ENCODE results near the gene EIF2B4. TPM values are rescaled to one million over a fixed set of nuclear protein-coding genes. Genes with fewer than 3 reads are reported as not detected.

The EIF2B4 gene
- total RNA-seq, 4 donors from 2014 or later: 34.3 to 68.2 (median 48.5) TPM

DNA sequence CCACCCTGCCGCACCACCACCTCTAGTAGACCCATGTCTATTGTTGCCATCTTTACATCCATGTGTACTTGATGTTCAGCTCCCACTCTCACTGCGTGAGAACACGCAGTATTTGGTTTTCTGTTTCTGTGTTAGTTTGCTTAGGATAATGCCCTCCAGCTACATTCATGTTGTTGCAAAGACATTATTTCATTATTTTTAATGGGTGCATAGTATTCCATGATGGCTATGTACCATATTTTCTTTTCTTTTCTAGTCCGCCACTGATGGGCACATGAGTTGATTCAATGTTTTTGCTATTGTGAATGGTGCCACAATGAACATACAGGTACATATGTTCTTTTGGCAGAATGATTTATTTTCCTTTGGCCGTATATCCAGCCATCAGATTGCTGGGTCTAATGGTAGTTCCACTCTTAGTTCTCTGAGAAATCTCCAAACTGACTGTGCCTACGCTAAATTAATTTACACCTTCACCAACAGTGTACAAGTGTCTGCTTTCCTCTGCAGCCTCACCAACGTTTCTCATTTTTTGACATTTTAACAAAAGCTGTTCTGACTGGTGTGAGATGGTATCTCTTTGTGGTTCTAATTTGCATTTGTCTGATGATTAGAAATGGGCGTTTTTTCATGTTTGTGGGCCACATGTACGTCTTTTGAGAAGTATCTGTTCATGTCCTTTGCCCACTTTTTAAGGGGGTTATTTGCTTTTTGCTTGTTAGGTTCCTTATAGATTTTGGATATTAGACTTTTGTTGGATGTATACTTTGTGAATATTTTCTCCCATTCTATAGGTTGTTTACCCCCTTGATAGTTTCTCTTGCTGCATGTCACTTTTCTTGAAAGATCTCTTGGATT lies 20.9 kb upstream of the EIF2B4 start:
- WGBS: 93% methylated on average over 9 of the region's 9 CpGs
- TF ChIP-seq POLR2A (IDR thresholded peaks at IDR 0.05) (no peak), POLR2AphosphoS5 (IDR thresholded peaks at IDR 0.05) (no peak), EP300 (IDR thresholded peaks at IDR 0.05) (no peak)
- TF ChIP-seq, protein P1, sequence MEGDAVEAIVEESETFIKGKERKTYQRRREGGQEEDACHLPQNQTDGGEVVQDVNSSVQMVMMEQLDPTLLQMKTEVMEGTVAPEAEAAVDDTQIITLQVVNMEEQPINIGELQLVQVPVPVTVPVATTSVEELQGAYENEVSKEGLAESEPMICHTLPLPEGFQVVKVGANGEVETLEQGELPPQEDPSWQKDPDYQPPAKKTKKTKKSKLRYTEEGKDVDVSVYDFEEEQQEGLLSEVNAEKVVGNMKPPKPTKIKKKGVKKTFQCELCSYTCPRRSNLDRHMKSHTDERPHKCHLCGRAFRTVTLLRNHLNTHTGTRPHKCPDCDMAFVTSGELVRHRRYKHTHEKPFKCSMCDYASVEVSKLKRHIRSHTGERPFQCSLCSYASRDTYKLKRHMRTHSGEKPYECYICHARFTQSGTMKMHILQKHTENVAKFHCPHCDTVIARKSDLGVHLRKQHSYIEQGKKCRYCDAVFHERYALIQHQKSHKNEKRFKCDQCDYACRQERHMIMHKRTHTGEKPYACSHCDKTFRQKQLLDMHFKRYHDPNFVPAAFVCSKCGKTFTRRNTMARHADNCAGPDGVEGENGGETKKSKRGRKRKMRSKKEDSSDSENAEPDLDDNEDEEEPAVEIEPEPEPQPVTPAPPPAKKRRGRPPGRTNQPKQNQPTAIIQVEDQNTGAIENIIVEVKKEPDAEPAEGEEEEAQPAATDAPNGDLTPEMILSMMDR (IDR thresholded peaks at IDR 0.05): no peak
- H3K9me3 ChIP-seq: no peaks in the 10 kb centered on the region

DNA sequence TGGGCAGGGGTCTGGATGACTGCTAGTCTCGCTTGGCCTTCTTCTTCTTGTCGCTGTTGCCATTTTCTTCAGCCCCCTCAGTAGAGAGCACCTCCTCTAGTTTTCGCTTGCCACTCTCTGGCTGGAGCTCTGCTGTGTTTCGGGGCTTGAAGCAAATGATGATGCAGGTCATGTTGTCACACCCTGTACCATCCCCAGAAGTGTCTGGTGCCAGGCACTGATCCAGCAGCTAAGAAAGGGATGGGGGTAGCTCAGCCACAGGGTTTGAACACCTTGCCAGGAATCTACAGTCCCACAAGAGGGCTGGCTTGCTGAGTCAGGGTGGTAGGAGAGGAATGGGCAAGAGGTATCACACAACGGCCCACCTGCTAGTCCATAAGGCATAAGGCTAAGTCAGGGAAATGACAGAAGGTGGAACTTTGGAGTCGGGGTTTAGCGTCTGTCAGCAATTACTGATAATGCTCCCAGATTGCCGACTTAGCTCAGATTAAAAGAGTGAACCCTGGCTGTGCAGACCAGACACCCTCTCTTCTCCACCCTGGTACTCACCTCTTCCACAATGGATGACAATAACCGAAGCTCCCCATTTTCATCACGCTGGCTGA lies 11.5 kb upstream of the EIF2B4 start:
- Histone ChIP-seq H3K27ac (peak overlapping the region; percentile 80), H3K9me3 (no peaks in the 10 kb centered on the region), H3K36me3 (peaks cover 42% of the 10 kb centered on the region), H3K27me3 (no peaks in the 10 kb centered on the region), H3K4me3 (peak overlapping the region; percentile 81), H3K4me1 (peaks cover 29% of the 10 kb centered on the region)
- TF ChIP-seq EP300 (IDR thresholded peaks at IDR 0.05): no peak
- no peak for TF ChIP-seq POLR2A (IDR thresholded peaks at IDR 0.05)
- TF ChIP-seq POLR2AphosphoS5 (IDR thresholded peaks at IDR 0.05): no peak
- TF ChIP-seq, protein P1 (IDR thresholded peaks at IDR 0.05): no peak
- DNase-seq (ENCODE audit: low spot score in 2 of 2): no peak
- 91% methylated on average over 10 of the region's 10 CpGs for WGBS

More for the DNA sequence above, 20.9 kb upstream of the EIF2B4 start:
- DNase-seq (ENCODE audit: low spot score in 2 of 2): no peak
- Histone ChIP-seq H3K27ac (no peak overlapping the region), H3K27me3 (no peaks in the 10 kb centered on the region), H3K4me3 (no peak overlapping the region), H3K36me3 (peaks cover 3% of the 10 kb centered on the region), H3K4me1 (no peaks in the 10 kb centered on the region)

DNA sequence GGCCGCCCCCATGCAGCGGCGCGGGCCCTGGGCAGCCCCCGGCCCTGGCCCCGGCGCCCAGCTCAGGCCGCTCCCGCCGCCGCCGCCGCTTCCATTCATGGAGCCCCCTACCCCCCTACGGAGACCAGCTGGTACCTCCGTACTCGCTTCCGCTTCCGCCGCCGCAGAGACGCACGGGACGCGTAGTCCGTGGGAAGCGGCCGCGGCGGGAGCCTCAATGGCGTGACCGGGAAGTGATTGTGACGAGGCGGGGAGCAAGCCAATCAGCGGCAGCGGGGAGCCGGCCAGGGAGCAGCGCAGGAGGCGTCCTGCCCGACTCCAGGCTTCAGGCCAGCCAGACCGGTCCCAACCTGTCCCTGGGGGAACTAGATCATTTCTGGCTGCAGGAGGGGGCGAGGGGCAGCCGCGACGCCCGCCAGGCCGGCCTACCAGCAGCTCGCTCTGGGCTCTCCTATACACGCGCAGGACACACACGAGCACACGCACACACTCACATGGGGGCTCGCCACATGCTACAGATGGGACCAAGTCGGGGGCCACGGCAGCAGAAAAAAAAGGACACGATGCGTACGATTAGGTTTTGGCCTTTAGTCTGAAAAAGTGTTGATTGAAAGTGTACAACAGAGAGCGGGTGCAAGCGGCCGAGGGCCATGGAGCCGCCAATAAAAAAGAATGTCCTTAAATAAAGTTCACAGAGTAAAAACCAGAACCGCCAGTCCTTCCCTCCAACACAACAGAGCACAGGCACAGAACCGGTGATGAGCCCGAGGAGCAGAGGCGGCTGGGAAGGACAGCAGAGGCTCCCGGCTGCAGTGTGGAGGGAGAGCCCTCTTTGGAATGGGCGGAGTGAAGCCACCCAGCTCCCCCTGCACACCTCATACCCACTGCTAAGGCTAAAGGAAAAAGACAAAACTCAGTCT lies 10.7 kb upstream of the EIF2B4 start, which contains the start of gene ZNF513:
Gene ZNF513 (minus strand): TSS at position 109 of the 920 bp plus-strand sequence. CDS start 208 bp downstream, outside the sequence.
- H3K27me3 ChIP-seq: no peaks in the 10 kb centered on the region
- DNase-seq (ENCODE audit: low spot score in 2 of 2): peak; percentile 98 to 99
- H3K4me3 ChIP-seq: peak within 1 kb of the TSS; percentile 81
- peak in 1 of 2 donors; percentile 27 for TF ChIP-seq POLR2A (IDR thresholded peaks at IDR 0.05)
- peak in 2 of 3 donors; percentile 88 to 93 for TF ChIP-seq POLR2AphosphoS5 (IDR thresholded peaks at IDR 0.05)
- TF ChIP-seq EP300 (IDR thresholded peaks at IDR 0.05): no peak
- peaks cover 29% of the 10 kb centered on the region for H3K4me1 ChIP-seq
- peak within 1 kb of the TSS; percentile 80 for H3K27ac ChIP-seq
- H3K36me3 ChIP-seq: peaks cover 50% of the 10 kb centered on the region
- 9% methylated on average over 67 of the region's 67 CpGs for WGBS
- no peaks in the 10 kb centered on the region for H3K9me3 ChIP-seq

DNA sequence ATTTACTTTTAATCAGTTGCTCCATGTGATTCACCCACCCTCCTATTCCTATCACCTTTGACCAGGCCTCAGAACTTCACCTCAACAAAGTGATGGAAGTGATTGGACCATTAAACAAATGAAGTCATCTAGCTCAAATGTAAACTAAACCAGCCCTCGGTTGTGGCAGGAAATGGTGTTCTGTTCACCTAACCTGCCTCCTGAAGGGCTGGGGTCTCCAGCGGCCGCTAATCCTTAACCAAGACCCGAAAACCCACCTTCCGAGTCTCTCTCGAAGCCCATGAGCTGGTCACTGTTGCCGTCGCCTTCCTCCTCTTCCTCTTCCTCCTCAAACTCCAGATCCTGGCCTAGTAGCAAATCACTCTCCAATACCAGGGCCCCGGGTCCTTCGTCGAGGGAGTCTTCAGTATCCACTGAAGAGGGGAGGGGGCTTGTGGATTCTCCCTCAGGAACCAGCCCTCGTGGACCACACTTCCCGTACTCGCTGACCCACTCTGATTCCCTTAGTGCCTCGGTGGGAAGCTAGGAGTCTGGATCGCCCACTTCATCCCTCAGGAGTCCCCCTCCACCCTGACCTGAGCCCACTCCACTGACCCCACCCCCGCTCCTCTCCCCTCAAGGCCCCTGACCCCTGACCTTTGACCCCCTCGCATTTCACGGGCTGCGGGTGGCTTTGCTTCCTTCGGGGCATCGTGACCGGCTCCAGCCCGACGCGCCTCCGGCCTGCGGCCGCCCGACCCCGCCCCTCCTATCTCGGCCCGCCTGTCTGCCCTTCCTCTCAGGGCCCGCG lies 9.9 kb upstream of the EIF2B4 start:
- Histone ChIP-seq H3K9me3 (no peaks in the 10 kb centered on the region), H3K4me1 (peaks cover 29% of the 10 kb centered on the region), H3K27me3 (no peaks in the 10 kb centered on the region), H3K4me3 (peak overlapping the region; percentile 81), H3K27ac (peak overlapping the region; percentile 80), H3K36me3 (peaks cover 59% of the 10 kb centered on the region)
- peak in 1 of 2 donors; percentile 87 for DNase-seq (ENCODE audit: low spot score in 2 of 2)
- under 1% methylated on average over 26 of the region's 35 CpGs for WGBS
- TF ChIP-seq EP300 (IDR thresholded peaks at IDR 0.05): no peak
- no peak for TF ChIP-seq POLR2A (IDR thresholded peaks at IDR 0.05)
- TF ChIP-seq, protein P1 (IDR thresholded peaks at IDR 0.05): no peak
- no peak for TF ChIP-seq POLR2AphosphoS5 (IDR thresholded peaks at IDR 0.05)

All from suprapubic skin (tissue), 4 donors.